ENCODE measurements around the gene LEP. TPM values are rescaled to one million over a fixed set of nuclear protein-coding genes. Genes with fewer than 3 reads are reported as not detected.
A peak's percentile ranks its signal among the peaks of the same experiment; 100 is the strongest.

LEP gene
- total RNA-seq, 2 donors from 2014 or later: not detected

DNA sequence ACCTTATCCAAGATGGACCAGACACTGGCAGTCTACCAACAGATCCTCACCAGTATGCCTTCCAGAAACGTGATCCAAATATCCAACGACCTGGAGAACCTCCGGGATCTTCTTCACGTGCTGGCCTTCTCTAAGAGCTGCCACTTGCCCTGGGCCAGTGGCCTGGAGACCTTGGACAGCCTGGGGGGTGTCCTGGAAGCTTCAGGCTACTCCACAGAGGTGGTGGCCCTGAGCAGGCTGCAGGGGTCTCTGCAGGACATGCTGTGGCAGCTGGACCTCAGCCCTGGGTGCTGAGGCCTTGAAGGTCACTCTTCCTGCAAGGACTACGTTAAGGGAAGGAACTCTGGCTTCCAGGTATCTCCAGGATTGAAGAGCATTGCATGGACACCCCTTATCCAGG, 13.4 kb downstream of the LEP start:
- 92% methylated on average over 5 of the region's 5 CpGs for WGBS
- no peak overlapping the region for H3K27ac ChIP-seq
- no peak for DNase-seq (ENCODE audit: low spot score)
- intact Hi-C loops (cut with DNase I): no loop called here
- H3K36me3 ChIP-seq: no peaks in the 10 kb centered on the region
- no peaks in the 10 kb centered on the region for H3K9me3 ChIP-seq
- TF ChIP-seq POLR2A (IDR thresholded peaks at IDR 0.05) (no peak), POLR2AphosphoS5 (IDR thresholded peaks at IDR 0.05) (no peak)
- TF ChIP-seq, protein P1, sequence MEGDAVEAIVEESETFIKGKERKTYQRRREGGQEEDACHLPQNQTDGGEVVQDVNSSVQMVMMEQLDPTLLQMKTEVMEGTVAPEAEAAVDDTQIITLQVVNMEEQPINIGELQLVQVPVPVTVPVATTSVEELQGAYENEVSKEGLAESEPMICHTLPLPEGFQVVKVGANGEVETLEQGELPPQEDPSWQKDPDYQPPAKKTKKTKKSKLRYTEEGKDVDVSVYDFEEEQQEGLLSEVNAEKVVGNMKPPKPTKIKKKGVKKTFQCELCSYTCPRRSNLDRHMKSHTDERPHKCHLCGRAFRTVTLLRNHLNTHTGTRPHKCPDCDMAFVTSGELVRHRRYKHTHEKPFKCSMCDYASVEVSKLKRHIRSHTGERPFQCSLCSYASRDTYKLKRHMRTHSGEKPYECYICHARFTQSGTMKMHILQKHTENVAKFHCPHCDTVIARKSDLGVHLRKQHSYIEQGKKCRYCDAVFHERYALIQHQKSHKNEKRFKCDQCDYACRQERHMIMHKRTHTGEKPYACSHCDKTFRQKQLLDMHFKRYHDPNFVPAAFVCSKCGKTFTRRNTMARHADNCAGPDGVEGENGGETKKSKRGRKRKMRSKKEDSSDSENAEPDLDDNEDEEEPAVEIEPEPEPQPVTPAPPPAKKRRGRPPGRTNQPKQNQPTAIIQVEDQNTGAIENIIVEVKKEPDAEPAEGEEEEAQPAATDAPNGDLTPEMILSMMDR (IDR thresholded peaks at IDR 0.05): no peak
- peaks cover 3% of the 10 kb centered on the region for H3K4me1 ChIP-seq (replicated peaks)
- no peaks in the 10 kb centered on the region for H3K27me3 ChIP-seq (replicated peaks; ENCODE audit: insufficient read depth)
- H3K4me3 ChIP-seq: no peak overlapping the region

DNA sequence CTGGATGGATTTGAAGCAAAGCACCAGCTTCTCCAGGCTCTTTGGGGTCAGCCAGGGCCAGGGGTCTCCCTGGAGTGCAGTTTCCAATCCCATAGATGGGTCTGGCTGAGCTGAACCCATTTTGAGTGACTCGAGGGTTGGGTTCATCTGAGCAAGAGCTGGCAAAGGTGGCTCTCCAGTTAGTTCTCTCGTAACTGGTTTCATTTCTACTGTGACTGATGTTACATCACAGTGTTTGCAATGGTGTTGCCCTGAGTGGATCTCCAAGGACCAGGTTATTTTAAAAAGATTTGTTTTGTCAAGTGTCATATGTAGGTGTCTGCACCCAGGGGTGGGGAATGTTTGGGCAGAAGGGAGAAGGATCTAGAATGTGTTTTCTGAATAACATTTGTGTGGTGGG, 14.2 kb downstream of the LEP start:
- peaks cover 4% of the 10 kb centered on the region for H3K4me1 ChIP-seq (replicated peaks)
- H3K27ac ChIP-seq: no peak overlapping the region
- no peak for DNase-seq (ENCODE audit: low spot score)
- intact Hi-C loops (cut with DNase I): no loop called here
- H3K27me3 ChIP-seq (replicated peaks; ENCODE audit: insufficient read depth): no peaks in the 10 kb centered on the region
- no peaks in the 10 kb centered on the region for H3K9me3 ChIP-seq
- H3K36me3 ChIP-seq: no peaks in the 10 kb centered on the region
- WGBS: 88% methylated on average over 2 of the region's 2 CpGs
- H3K4me3 ChIP-seq: no peak overlapping the region
- TF ChIP-seq, protein P1 (IDR thresholded peaks at IDR 0.05): no peak
- no peak for TF ChIP-seq POLR2AphosphoS5 (IDR thresholded peaks at IDR 0.05)
- TF ChIP-seq POLR2A (IDR thresholded peaks at IDR 0.05): no peak

DNA sequence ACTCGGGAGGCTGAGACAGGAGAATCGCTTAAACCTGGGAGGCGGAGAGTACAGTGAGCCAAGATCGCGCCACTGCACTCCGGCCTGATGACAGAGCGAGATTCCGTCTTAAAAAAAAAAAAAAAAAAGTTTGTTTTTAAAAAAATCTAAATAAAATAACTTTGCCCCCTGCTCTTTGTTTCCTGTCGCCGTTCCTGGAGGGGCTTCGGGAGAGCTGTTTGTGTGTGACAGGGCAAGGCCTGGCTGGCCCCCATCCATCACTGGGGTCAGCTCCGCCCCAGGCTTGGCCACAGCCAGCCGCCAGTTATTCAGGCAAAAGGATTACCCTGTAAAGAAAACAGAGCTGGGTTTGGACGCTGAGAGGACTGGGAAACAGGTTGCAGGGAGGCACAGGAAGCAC, 16.4 kb downstream of the LEP start:
- H3K4me1 ChIP-seq (replicated peaks): peaks cover 4% of the 10 kb centered on the region
- 89% methylated on average over 14 of the region's 14 CpGs for WGBS
- no peaks in the 10 kb centered on the region for H3K36me3 ChIP-seq
- H3K4me3 ChIP-seq: no peak overlapping the region
- DNase-seq (ENCODE audit: low spot score): no peak
- intact Hi-C loops (cut with DNase I): no loop called here
- H3K27ac ChIP-seq: no peak overlapping the region
- no peaks in the 10 kb centered on the region for H3K27me3 ChIP-seq (replicated peaks; ENCODE audit: insufficient read depth)
- TF ChIP-seq POLR2AphosphoS5 (IDR thresholded peaks at IDR 0.05): no peak
- no peak for TF ChIP-seq POLR2A (IDR thresholded peaks at IDR 0.05)
- TF ChIP-seq, protein P1 (IDR thresholded peaks at IDR 0.05): no peak
- H3K9me3 ChIP-seq: no peaks in the 10 kb centered on the region

DNA sequence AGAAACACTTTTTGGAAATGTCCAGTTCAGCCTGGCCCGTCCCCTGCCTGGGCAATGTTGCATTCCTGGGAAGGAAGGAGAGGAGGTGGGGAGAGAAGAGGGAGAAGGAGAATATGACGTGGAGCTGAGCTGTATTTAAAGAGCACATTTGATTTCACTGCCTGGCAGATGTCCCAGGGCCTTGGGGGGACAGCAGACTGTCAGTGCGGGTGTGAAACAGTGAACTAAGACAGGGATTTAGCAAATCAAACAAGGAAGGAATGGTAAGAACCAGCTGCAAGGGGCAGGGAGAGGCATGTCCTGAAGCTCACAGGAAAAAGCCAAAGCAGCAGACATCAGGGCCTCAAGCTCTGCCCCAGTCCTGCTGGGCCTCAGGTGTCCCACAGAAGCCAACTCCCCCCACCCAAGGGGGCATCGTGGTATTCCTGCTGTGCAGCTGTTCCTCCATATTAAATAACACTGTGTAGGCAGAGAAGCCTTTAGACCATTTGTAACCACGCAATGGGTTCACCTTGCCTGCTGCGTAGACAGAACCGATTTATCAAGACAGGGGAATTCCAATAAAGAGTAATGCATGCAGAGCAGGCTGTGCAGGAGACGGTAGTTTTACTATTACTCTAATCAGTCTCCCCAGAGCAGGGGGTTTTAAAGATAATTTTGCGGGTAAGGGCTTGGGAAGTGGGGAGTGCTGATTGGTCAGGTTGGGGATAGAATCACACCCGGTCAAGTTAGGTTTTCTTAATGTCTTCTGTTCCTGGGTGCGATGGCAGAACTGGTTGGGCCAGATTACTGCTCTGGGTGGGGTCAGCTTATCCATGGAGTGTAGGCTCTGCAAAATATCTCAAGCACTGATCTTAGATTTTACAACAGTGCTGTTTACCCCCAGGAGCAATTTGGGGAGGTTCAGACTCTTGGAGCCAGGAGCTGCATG, 18.3 kb downstream of the LEP start:
- intact Hi-C loops (cut with DNase I): no loop called here
- TF ChIP-seq, protein P1 (IDR thresholded peaks at IDR 0.05): no peak
- peak; percentile 10 for TF ChIP-seq POLR2AphosphoS5 (IDR thresholded peaks at IDR 0.05)
- peak; percentile 58 for DNase-seq (ENCODE audit: low spot score)
- H3K4me1 ChIP-seq (replicated peaks): peaks cover 4% of the 10 kb centered on the region
- H3K9me3 ChIP-seq: no peaks in the 10 kb centered on the region
- peak overlapping the region in 1 of 2 donors; percentile 29 for H3K27ac ChIP-seq
- no peaks in the 10 kb centered on the region for H3K27me3 ChIP-seq (replicated peaks; ENCODE audit: insufficient read depth)
- no peaks in the 10 kb centered on the region for H3K36me3 ChIP-seq
- WGBS: 40% methylated on average over 11 of the region's 11 CpGs
- H3K4me3 ChIP-seq: no peak overlapping the region
